HepG2 (cell line): ENCODE data around the gene COL8A2. TPM values are rescaled to one million over a fixed set of nuclear protein-coding genes. Genes with fewer than 3 reads are reported as not detected.

Source experiments
- ATAC-seq: fragments of 200-7000 bp; cut with Tn5 transposase; 3 replicates; pipeline ENCODE4 v1.9.1; 2020; ENCODE audit warnings: mild to moderate bottlenecking, moderate library complexity
- BruUV-seq: library from RNA; stranded (reverse); fragments of 400-500 nt; replicated peaks from 2 replicates; lab custom pipeline; 2021; lab: Mats Ljungman, UMichigan
- CTCF ChIA-PET: fragments of 300-600 bp; formaldehyde crosslinking; extraction: SDS; loops from one replicate; lab custom pipeline; 2021; ENCODE audit warnings: low total read pairs, inconsistent platforms, low intra/inter-chr PET ratio; lab: Yijun Ruan, JAX
- POLR2A ChIA-PET: fragments of 350-600 bp; sonication (Branson Sonifier 250); formaldehyde crosslinking; loops from one replicate; lab custom pipeline; 2020; ENCODE audit warnings: antibody characterized with exemption, inconsistent platforms; lab: Yijun Ruan, JAX
- DNase-seq: peaks from one replicate; pipeline ENCODE4 v3.0.0-alpha.2; 2015; ENCODE audit warnings: low spot score
- FAIRE-seq: peaks from 3 replicates; lab custom pipeline; 2011; peaks lifted over from hg19 to GRCh38; lab: Jason Lieb, UNC
- H2AFZ ChIP-seq: one replicate; pipeline ENCODE4 v1.6.1; 2011; ENCODE audit warnings: low read length, inconsistent platforms
- H3K27ac ChIP-seq: fragments of 300-600 bp; 3 replicates; pipeline ENCODE4 v1.8.0; 2011; ENCODE audit warnings: mixed run types, mild to moderate bottlenecking, mixed read lengths, low read length, inconsistent platforms; ENCODE audit not compliant: insufficient read depth; ENCODE audit errors: extremely low read length
- H3K27me3 ChIP-seq, 2 experiments: fragments of 200-600 bp in 1 of 2; 2 replicates in 1 of 2; 3 replicates in 1 of 2; pipeline versions ENCODE4 v1.6.0 to v1.8.0; 2011; ENCODE audit warnings: low read length in 2 of 2, mild to moderate bottlenecking in 2 of 2, moderate library complexity in 2 of 2, inconsistent platforms in 1 of 2; ENCODE audit not compliant: insufficient read depth in 2 of 2, control insufficient read depth in 1 of 2
- H3K36me3 ChIP-seq, 2 experiments: fragments of 200-600 bp in 1 of 2; replicated peaks in 1 of 2; 2 replicates in 1 of 2; 3 replicates in 1 of 2; pipeline versions ENCODE4 v1.5.1 to v1.8.0; 2011; ENCODE audit warnings: low read length in 2 of 2, inconsistent platforms in 1 of 2; ENCODE audit not compliant: insufficient read depth in 2 of 2, control insufficient read depth in 1 of 2
- H3K4me1 ChIP-seq: 2 replicates; pipeline ENCODE4 v1.5.1; 2012; ENCODE audit warnings: low read length, inconsistent platforms; ENCODE audit not compliant: insufficient read depth
- H3K4me2 ChIP-seq: 2 replicates; pipeline ENCODE4 v1.6.0; 2011; ENCODE audit warnings: low read depth, low read length, inconsistent platforms
- H3K4me3 ChIP-seq, 3 experiments: fragments of 200-600 bp in 1 of 3; sonication (generic), shearing (Covaris generic) in 1 of 3; replicated peaks in 1 of 3; 2 replicates each; pipeline ENCODE4 v1.5.1; 2011 to 2016; ENCODE audit warnings: low read length in 3 of 3, inconsistent platforms in 2 of 3, low read depth in 2 of 3, mild to moderate bottlenecking in 2 of 3, control low read depth in 1 of 3, mixed read lengths in 1 of 3; ENCODE audit not compliant: insufficient read depth in 1 of 3
- H3K79me2 ChIP-seq: one replicate; pipeline ENCODE4 v1.6.1; 2011; ENCODE audit warnings: low read length, inconsistent platforms; ENCODE audit not compliant: insufficient read depth
- H3K9ac ChIP-seq: 2 replicates; pipeline ENCODE4 v1.6.0; 2011; ENCODE audit warnings: mild to moderate bottlenecking, low read depth, low read length, inconsistent platforms; ENCODE audit not compliant: insufficient read depth
- H3K9me3 ChIP-seq: 2 replicates; pipeline ENCODE4 v1.5.1; 2012; ENCODE audit warnings: mild to moderate bottlenecking, low read length
- H4K20me1 ChIP-seq: 2 replicates; pipeline ENCODE4 v1.6.0; 2011; ENCODE audit warnings: inconsistent platforms, mild to moderate bottlenecking, low read length, moderate library complexity; ENCODE audit not compliant: insufficient read depth
- EEA1 ChIP-seq: sonication (generic); formaldehyde crosslinking; IDR thresholded peaks from 2 replicates; pipeline ENCODE4 v1.5.1; 2020; ENCODE audit warnings: mild to moderate bottlenecking, missing genetic modification reagents, borderline replicate concordance
- ELF1 ChIP-seq: sonication (generic); formaldehyde crosslinking; IDR thresholded peaks from 2 replicates; pipeline ENCODE4 v1.4.0; 2020; ENCODE audit warnings: missing genetic modification reagents
- HDAC6 ChIP-seq: fragments of 200-600 bp; sonication (generic); IDR thresholded peaks from 2 replicates; pipeline ENCODE4 v1.7.0; 2017; ENCODE audit warnings: mild to moderate bottlenecking, antibody characterized with exemption, low read length, low read depth
- HNRNPL ChIP-seq: fragments of 200-400 bp; formaldehyde crosslinking; IDR thresholded peaks from 2 replicates; pipeline ENCODE4 v1.6.1; 2017; ENCODE audit warnings: mild to moderate bottlenecking, low read depth, low read length
- HNRNPLL ChIP-seq: fragments of 200-400 bp; formaldehyde crosslinking; IDR thresholded peaks from 2 replicates; pipeline ENCODE4 v1.6.1; 2017; ENCODE audit warnings: mild to moderate bottlenecking, low read depth, low read length; ENCODE audit not compliant: poor library complexity, severe bottlenecking
- KDM2A ChIP-seq: sonication (generic); formaldehyde crosslinking; IDR thresholded peaks from 2 replicates; pipeline ENCODE4 v1.4.0; 2020; ENCODE audit warnings: low read depth, missing genetic modification reagents, borderline replicate concordance
- KDM5A ChIP-seq: fragments of 200-600 bp; sonication (generic); IDR thresholded peaks from 2 replicates; pipeline ENCODE4 v1.7.0; 2018; ENCODE audit warnings: antibody characterized with exemption, mild to moderate bottlenecking, low read length, borderline replicate concordance
- MYPOP ChIP-seq: sonication (generic); formaldehyde crosslinking; IDR thresholded peaks from 2 replicates; pipeline ENCODE4 v1.8.1; 2023; ENCODE audit warnings: mild to moderate bottlenecking, moderate library complexity, missing genetic modification reagents
- NFIB ChIP-seq: sonication (generic); formaldehyde crosslinking; IDR thresholded peaks from 2 replicates; pipeline ENCODE4 v1.9.0; 2021; ENCODE audit warnings: missing genetic modification reagents, mild to moderate bottlenecking, borderline replicate concordance
- RFX1 ChIP-seq: fragments of 450-650 bp; IDR thresholded peaks from 2 replicates; pipeline ENCODE4 v1.6.1; 2017
- STAT5B ChIP-seq: sonication (generic); formaldehyde crosslinking; IDR thresholded peaks from 2 replicates; pipeline ENCODE4 v1.4.0; 2020; ENCODE audit warnings: missing genetic modification reagents
- TAF1 ChIP-seq: sonication (generic); formaldehyde crosslinking; IDR thresholded peaks from 2 replicates; pipeline ENCODE4 v1.4.0; 2020; ENCODE audit warnings: missing genetic modification reagents
- TFDP1 ChIP-seq: IDR thresholded peaks from 2 replicates; pipeline ENCODE4 v1.6.1; 2016; ENCODE audit warnings: missing compliant biosample characterization, missing genetic modification reagents, borderline replicate concordance
- TMF1 ChIP-seq: sonication (generic); formaldehyde crosslinking; IDR thresholded peaks from 2 replicates; pipeline ENCODE4 v1.8.1; 2022; ENCODE audit warnings: low read depth, missing genetic modification reagents
- ZNF160 ChIP-seq: sonication (generic); formaldehyde crosslinking; IDR thresholded peaks from 2 replicates; pipeline ENCODE4 v1.8.0; 2022; ENCODE audit warnings: mild to moderate bottlenecking, inconsistent platforms, missing genetic modification reagents
- ZNF503 ChIP-seq: sonication (generic); formaldehyde crosslinking; IDR thresholded peaks from 2 replicates; pipeline ENCODE4 v1.4.0; 2020; ENCODE audit warnings: missing genetic modification reagents
- WGBS: methylation state at CpG from one replicate; pipeline ENCODE4 v1.1.6; 2017; ENCODE audit warnings: low lambda C conversion rate; 5-methylcytosine and 5-hydroxymethylcytosine counted together
- in situ Hi-C: cut with HindIII; loops from 2 replicates; pipeline ENCODE4 v1.10.0; 2017; ENCODE audit warnings: low pct_unique_long_range_greater_than_20kb; ENCODE audit not compliant: extremely low pct_ligation_motif_present
- intact Hi-C: fragments of 100-400 bp; cut with micrococcal nuclease; formaldehyde crosslinking; loops from one replicate; pipeline ENCODE4 v1.10.0; 2022; ENCODE audit not compliant: unreplicated experiment
- polyA plus RNA-seq, 8 experiments: library from polyadenylated mRNA; depleted of rRNA in 3 of 8; stranded (reverse) in 7 of 8; unstranded in 1 of 8; fragments of >200 nt; fragmentation: Illumina TruSeq in 4 of 8; extraction: Trizol in 4 of 8; gene quantifications; 2 replicates each; pipeline versions ENCODE4 v1.2.1 to v1.2.3, GENCODE V29; 2011 to 2016; ENCODE audit warnings: low read depth in 4 of 8, missing spikeins in 1 of 8, mixed read lengths in 1 of 8; ENCODE audit not compliant: insufficient read depth in 1 of 8
- total RNA-seq, 5 experiments: library from RNA; depleted of rRNA; stranded (reverse); fragments of >200 nt; fragmentation: Illumina TruSeq; extraction: Trizol; gene quantifications; 2 replicates each; pipeline ENCODE4 v1.2.3, GENCODE V29; 2016; ENCODE audit warnings: low read depth in 1 of 5

The COL8A2 gene
- total and polyA plus RNA-seq, 2 of the 13 experiments (the other 11 are each of a cell fraction or from before 2014, with no cell fraction given) = 0.13 to 0.24 TPM

- TF ChIP-seq HNRNPLL = no peak
- TF ChIP-seq STAT5B (CRISPR knock-in tag) = no peak
- TF ChIP-seq MYPOP (CRISPR knock-in tag) = no peak
- TF ChIP-seq HNRNPL = no peak
- no peak for TF ChIP-seq KDM5A
Measured at GRCh38 chr1:36076979-36077573, 47.9 kb downstream of the COL8A2 start (continued).

- no peaks in the 10 kb centered on the region for H3K9me3 ChIP-seq
- no peaks in the 10 kb centered on the region for H4K20me1 ChIP-seq
- no peak overlapping the region for H3K4me3 ChIP-seq
- intact Hi-C loops (no loop called here), in situ Hi-C loops (no loop called here)
- H3K36me3 ChIP-seq = no peaks in the 10 kb centered on the region
- no peak for FAIRE-seq
- no peak overlapping the region for H2AFZ ChIP-seq
- H3K79me2 ChIP-seq = no peaks in the 10 kb centered on the region
- no TSS peak for BruUV-seq
- TF ChIP-seq RFX1 (no peak), ZNF160 (CRISPR knock-in tag) (no peak), NFIB (CRISPR knock-in tag) (no peak), TAF1 (CRISPR knock-in tag) (no peak), ELF1 (no peak), EEA1 (CRISPR knock-in tag) (no peak), TMF1 (CRISPR knock-in tag) (no peak), ZNF503 (CRISPR knock-in tag) (no peak), HDAC6 (no peak), KDM2A (CRISPR knock-in tag) (no peak), TFDP1 (CRISPR knock-in tag) (no peak)
- H3K4me2 ChIP-seq = no peak overlapping the region
- no peaks in the 10 kb centered on the region for H3K4me1 ChIP-seq
- DNase-seq = no peak
- no peaks in the 10 kb centered on the region for H3K27me3 ChIP-seq
- ChIA-PET CTCF (no interaction called here), POLR2A (no interaction called here)
- H3K27ac ChIP-seq = no peak overlapping the region
- H3K9ac ChIP-seq = no peak overlapping the region
- no peak for ATAC-seq
- 72% methylated on average over 2 of the region's 2 CpGs for WGBS
Measured at GRCh38 chr1:36070349-36070748, 54.7 kb downstream of the COL8A2 start.
